HFFc6 (cell line): Measurements from ENCODE around the gene EGLN3. TPM values are rescaled to one million over a fixed set of nuclear protein-coding genes. Genes with fewer than 3 reads are reported as not detected.

Experiments used
- DNase-seq: peaks from one replicate; pipeline ENCODE4 v3.0.0-alpha.2; 2018
- H3K27ac Mint-ChIP-seq: 2 replicates; pipeline ENCODE4 v1.8.0; 2020; ENCODE audit warnings: mild to moderate bottlenecking, mixed read lengths
- H3K27me3 Mint-ChIP-seq: 2 replicates; pipeline ENCODE4 v1.8.0; 2021; ENCODE audit warnings: mild to moderate bottlenecking, moderate library complexity, mixed read lengths; ENCODE audit not compliant: insufficient read depth
- H3K36me3 Mint-ChIP-seq: 2 replicates; pipeline ENCODE4 v1.8.0; 2021; ENCODE audit warnings: low read depth, mixed read lengths
- H3K4me1 Mint-ChIP-seq: 2 replicates; pipeline ENCODE4 v1.8.0; 2020; ENCODE audit warnings: low read depth, mixed read lengths
- H3K4me3 Mint-ChIP-seq: 2 replicates; pipeline ENCODE4 v1.8.0; 2020; ENCODE audit warnings: mild to moderate bottlenecking, moderate library complexity, mixed read lengths
- H3K9me3 Mint-ChIP-seq: 2 replicates; pipeline ENCODE4 v1.8.0; 2020; ENCODE audit warnings: mild to moderate bottlenecking, mixed read lengths
- total RNA-seq, 6 experiments: library from RNA; stranded (reverse); fragmentation: NEBNext Ultra II Directional; extraction: Animal tissue kit (Norgen Biotek cat#: 25700); gene quantifications; 2 replicates in 1 of 6; 3 replicates in 5 of 6; pipeline ENCODE4 v1.2.3, GENCODE V29; 2021
- TF ChIP-seq, protein P1 (sequence below): fragments of 200-600 bp; sonication (generic); IDR thresholded peaks from 2 replicates; pipeline ENCODE4 v1.5.0; 2021; ENCODE audit warnings: antibody characterized with exemption, mild to moderate bottlenecking

Gene EGLN3
- total RNA-seq, 6 experiments from 2014 or later: 0.19 TPM; not detected in 5

DNA sequence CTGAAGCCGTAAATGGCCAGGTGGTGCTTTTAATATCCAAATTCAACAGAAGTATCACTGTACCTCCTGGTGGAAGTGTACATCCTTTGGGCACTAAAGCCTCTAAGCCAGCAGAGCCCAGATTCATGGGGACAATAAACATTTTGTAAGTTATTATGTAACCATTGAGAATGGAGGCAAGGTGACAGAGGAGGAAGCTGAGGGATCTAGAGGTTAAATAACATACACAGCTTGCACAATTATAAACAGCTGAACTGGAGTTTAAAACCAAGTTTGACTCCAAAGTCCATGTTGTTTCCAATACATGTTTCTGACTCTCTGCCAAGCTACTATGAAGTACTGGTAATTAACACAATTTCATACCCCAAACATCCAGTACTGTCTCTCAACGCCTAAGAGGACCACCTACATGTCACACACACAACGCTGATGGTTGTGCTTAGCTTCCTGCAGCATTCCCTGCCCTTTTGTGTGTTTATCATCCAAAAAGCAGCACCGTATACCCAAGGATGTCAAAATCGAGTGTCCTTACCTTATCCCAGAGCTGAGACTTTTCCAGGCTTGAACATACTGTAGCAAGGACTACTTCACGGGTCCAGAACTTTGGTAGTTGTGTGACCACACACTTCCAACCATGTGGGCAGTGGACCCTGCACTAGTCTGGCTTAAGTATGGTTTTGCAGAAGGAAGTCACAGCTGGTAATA lies 41.3 kb downstream of the EGLN3 start:
- Mint-ChIP-seq H3K27me3 (no peaks in the 10 kb centered on the region; the same call in 1 of the 2 replicates), H3K36me3 (no peaks in the 10 kb centered on the region), H3K9me3 (no peaks in the 10 kb centered on the region; the same call in 1 of the 2 replicates), H3K4me1 (no peaks in the 10 kb centered on the region), H3K27ac (no peak overlapping the region), H3K4me3 (no peak overlapping the region)
- DNase-seq: no peak
- TF ChIP-seq, protein P1, sequence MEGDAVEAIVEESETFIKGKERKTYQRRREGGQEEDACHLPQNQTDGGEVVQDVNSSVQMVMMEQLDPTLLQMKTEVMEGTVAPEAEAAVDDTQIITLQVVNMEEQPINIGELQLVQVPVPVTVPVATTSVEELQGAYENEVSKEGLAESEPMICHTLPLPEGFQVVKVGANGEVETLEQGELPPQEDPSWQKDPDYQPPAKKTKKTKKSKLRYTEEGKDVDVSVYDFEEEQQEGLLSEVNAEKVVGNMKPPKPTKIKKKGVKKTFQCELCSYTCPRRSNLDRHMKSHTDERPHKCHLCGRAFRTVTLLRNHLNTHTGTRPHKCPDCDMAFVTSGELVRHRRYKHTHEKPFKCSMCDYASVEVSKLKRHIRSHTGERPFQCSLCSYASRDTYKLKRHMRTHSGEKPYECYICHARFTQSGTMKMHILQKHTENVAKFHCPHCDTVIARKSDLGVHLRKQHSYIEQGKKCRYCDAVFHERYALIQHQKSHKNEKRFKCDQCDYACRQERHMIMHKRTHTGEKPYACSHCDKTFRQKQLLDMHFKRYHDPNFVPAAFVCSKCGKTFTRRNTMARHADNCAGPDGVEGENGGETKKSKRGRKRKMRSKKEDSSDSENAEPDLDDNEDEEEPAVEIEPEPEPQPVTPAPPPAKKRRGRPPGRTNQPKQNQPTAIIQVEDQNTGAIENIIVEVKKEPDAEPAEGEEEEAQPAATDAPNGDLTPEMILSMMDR: no peak

DNA sequence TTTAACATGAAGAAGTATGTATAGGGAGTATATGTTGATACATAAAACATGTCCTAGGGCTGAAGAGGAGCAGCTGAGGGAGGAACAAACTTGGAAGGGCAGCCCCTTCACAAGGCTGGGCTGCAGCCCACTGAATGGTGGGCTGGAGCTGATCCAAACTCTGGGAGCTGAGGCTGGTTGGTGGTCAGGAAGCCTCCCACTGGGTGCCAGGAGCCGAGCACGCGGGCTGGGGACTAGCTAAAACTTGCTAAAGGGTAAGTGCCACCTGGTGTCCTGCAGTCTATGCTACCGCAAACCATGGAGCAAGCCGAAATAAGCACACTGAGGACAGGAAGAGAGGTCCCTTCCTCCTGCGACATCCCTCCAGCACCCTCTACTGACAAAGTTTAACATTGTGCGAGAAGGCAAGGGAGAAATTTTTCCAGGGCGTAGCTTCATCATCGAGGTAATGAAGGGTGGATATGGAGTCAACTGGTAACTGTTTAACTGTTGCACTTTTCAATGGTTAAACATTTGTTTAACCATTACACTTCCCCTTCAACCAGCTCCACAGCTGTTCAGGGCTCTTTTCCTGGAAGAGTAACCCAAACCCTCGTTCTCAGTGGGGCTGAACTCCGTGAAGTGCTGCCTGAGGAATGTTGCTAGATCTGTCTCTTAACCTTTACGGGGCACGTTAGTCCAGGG lies 42.2 kb downstream of the EGLN3 start:
- no peak overlapping the region for H3K4me3 Mint-ChIP-seq
- TF ChIP-seq, protein P1: no peak
- no peaks in the 10 kb centered on the region for H3K36me3 Mint-ChIP-seq
- no peak for DNase-seq
- H3K4me1 Mint-ChIP-seq: no peaks in the 10 kb centered on the region
- no peaks in the 10 kb centered on the region; the same call in 1 of the 2 replicates for H3K27me3 Mint-ChIP-seq
- H3K27ac Mint-ChIP-seq: no peak overlapping the region
- H3K9me3 Mint-ChIP-seq: no peaks in the 10 kb centered on the region; the same call in 1 of the 2 replicates

DNA sequence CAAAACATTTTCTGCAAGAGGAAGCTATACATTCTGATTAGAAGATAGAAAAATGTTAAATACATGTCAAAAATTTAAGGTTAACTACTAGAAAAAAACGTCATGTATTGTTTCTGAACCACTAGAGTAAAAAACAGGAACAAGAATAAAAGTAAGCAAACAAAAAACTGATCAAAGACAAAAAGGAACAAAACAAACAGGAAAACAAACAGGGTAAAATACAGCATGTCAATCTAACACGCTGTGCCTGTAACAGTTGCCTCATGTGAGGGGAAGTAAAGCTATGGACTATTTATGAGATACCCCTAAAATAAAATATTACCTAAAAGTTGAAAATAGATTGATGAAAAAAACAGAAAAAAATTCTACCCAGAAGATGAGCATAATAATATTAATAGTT lies 43.9 kb downstream of the EGLN3 start:
- no peaks in the 10 kb centered on the region for H3K4me1 Mint-ChIP-seq
- H3K9me3 Mint-ChIP-seq: no peaks in the 10 kb centered on the region; the same call in 1 of the 2 replicates

DNA sequence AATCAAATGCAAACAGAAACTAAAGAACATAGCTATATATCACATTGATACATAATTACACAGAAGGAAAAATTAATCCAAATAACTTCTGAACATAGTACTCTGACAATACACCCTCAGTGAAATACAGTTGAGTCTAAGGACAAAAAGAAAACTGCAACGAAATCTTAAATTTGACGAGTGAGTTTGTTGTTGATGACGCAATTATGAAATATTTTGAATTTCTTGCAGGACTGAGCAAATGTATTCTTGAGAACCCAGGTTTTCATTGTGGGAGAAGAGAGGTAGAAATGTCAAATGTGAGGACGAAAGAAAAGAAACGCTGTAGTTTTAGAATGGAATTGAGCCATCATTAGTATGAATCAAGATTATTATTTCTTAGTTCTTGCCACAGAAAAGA lies 46.3 kb downstream of the EGLN3 start:
- TF ChIP-seq, protein P1: no peak
- no peak overlapping the region for H3K4me3 Mint-ChIP-seq

More for the DNA sequence above, 43.9 kb downstream of the EGLN3 start:
- Mint-ChIP-seq H3K36me3 (no peaks in the 10 kb centered on the region), H3K27ac (no peak overlapping the region), H3K4me3 (no peak overlapping the region), H3K27me3 (no peaks in the 10 kb centered on the region; the same call in 1 of the 2 replicates)
- DNase-seq: no peak
- TF ChIP-seq, protein P1: no peak

DNA sequence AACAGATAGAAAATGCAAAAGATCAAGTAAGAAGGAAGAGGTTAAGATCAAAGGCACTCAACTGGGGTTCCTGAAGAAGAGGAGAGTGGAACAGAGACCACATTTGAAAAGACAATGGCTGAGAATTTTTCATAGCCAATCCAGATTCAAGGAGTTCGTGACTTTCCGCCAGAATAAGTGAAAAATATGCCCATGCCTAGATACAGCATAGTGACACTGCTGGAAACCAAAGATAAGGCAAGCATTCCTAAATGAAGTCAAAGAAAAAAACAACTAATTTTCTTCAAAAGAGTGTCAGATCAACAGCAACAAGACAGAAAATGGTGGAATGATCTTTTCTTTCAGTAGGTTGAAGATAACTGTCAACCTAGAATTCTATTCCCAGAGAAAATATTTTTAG lies 47.5 kb downstream of the EGLN3 start:
- H3K27ac Mint-ChIP-seq: no peak overlapping the region
- H3K27me3 Mint-ChIP-seq: no peaks in the 10 kb centered on the region; the same call in 1 of the 2 replicates
- H3K36me3 Mint-ChIP-seq: no peaks in the 10 kb centered on the region
- TF ChIP-seq, protein P1: no peak
- no peaks in the 10 kb centered on the region for H3K4me1 Mint-ChIP-seq
- no peak for DNase-seq
- H3K4me3 Mint-ChIP-seq: no peak overlapping the region
- no peaks in the 10 kb centered on the region; the same call in 1 of the 2 replicates for H3K9me3 Mint-ChIP-seq

More for the DNA sequence above, 46.3 kb downstream of the EGLN3 start:
- no peak overlapping the region for H3K27ac Mint-ChIP-seq
- no peaks in the 10 kb centered on the region; the same call in 1 of the 2 replicates for H3K27me3 Mint-ChIP-seq
- no peaks in the 10 kb centered on the region for H3K4me1 Mint-ChIP-seq
- H3K9me3 Mint-ChIP-seq: no peaks in the 10 kb centered on the region; the same call in 1 of the 2 replicates
- no peak for DNase-seq
- H3K36me3 Mint-ChIP-seq: no peaks in the 10 kb centered on the region
